Right ventricle myocardium superior (tissue), 1 donor: ENCODE results near the gene OR1A2. TPM values are rescaled to one million over a fixed set of nuclear protein-coding genes. Genes with fewer than 3 reads are reported as not detected.
"Not testable (repeated sequence)": the region's sequence is repeated elsewhere in the genome, so short reads cannot be mapped to it uniquely, and the experiment has no call there.

Experiments
- ATAC-seq: fragments of 200-7000 bp; cut with Tn5 transposase; one replicate; pipeline ENCODE4 v1.9.1; 2020; ENCODE audit warnings: mild to moderate bottlenecking; ENCODE audit not compliant: poor library complexity
- DNase-seq: peaks from one replicate; pipeline ENCODE4 v3.0.0-alpha.2; 2020
- intact Hi-C: fragments of 100-400 bp; cut with DNase I; formaldehyde crosslinking; loops from one replicate; pipeline ENCODE4 v1.11.2; 2022
- long read RNA-seq: library from polyadenylated mRNA; unstranded; transcript quantifications from one replicate; pipeline ENCODE4 v2.0.0, GENCODE V29; 2021
- total RNA-seq: library from RNA; stranded (reverse); fragmentation: NEBNext Ultra II Directional; extraction: Animal tissue kit (Norgen Biotek cat#: 25700); gene quantifications from one replicate; pipeline ENCODE4 v1.2.1, GENCODE V29; 2021
- donor health status: DM: no; HTN: yes; CAD: no; lungs with severe emphysema.

The OR1A2 gene
- total RNA-seq = not detected
- long read RNA-seq = 0 reads

- DNase-seq (no peak), ATAC-seq (no peak)
- intact Hi-C loops = no loop called here
These were observed at the start of gene OR1A2 for GRCh38 chr17:3197219-3197618. Gene OR1A2 (plus strand): TSS chr17:3197519. CDS start chr17:3197519, 0 bp downstream.

- ATAC-seq (no peak), DNase-seq (no peak)
- intact Hi-C loops = no loop called here
These were observed 40.1 kb upstream of the OR1A2 start for GRCh38 chr17:3157218-3157617.

DNA sequence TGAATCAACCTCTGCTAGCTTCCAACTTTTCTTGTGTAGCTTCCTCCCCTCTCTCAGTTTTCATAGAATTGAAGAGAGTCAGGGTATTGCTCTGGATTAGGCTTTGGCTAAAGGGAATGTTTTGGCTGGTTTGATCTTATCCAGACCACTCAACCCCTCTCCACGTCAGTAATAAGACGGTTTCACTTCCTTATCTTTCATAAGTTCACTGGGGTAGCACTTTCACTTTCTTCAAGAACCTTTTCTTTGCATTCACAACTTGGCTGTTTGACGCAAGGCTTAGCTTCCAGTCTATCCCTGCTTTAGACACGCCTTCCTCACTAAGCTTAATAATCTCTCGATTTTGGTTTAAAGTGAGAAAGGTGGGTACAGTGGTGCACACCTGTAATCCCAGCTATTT is 29.7 kb upstream of the OR1A2 start:
- no peak for DNase-seq
- no peak for ATAC-seq
- intact Hi-C loops = no loop called here

GRCh38 chr17:3189961-3190360 is 7.4 kb upstream of the OR1A2 start:
- DNase-seq = no peak
- no peak for ATAC-seq
- intact Hi-C loops = no loop called here

GRCh38 chr17:3207367-3207766 is 10.0 kb downstream of the OR1A2 start, which contains the start of gene OR1A1:
Gene OR1A1 (plus strand): TSS chr17:3207667. CDS start chr17:3215621, 7,954 bp downstream.
- no peak for ATAC-seq
- intact Hi-C loops = no loop called here
- DNase-seq = no peak

- intact Hi-C loops = no loop called here
- DNase-seq (no peak), ATAC-seq (no peak)
These were observed 11.2 kb downstream of the OR1A2 start for GRCh38 chr17:3208484-3208883.

DNA sequence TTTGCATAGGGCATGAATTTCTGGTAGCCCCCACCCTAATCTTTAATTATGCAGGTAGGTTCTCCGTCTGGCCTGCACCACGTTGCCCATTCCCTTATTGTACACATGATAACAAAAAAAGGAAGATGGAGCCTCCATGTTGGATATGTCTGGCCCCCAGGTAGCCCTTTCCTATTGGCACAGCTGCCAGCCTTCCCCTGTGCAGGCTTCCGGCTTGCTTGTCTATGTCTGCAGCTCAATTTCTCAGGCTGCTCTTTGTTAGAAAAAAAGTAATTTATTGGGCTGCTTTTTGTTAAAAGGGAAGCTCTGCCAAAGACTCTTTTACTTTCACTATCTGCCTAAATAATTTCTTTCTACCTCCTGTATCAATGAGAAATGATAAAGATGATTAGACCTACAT is 15.7 kb downstream of the OR1A2 start:
- intact Hi-C loops = no loop called here
- ATAC-seq (no peak), DNase-seq (no peak)

DNA sequence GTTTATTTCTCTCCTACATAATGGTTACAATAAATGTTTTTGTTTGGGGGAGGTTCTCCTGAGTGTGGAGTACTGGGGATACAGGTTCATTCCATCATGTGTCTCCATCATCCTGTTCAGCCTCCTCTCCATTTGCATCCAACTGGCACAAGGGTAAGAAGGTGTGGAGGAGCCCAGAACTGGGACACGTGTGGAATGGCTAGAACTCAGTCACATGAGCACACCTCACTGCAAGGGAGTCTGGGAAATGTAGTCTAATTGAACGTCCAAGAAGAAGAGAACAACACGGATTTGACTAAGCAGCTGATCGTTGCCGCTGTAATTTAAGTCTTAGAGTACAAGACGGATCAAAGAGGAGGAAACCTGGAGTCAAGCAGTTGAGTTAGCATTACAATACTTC is 16.3 kb downstream of the OR1A2 start:
- no peak for DNase-seq
- intact Hi-C loops = no loop called here
- ATAC-seq = no peak

- ATAC-seq, intact Hi-C loops, DNase-seq: not testable (repeated sequence)
These were observed 22.7 kb downstream of the OR1A2 start for GRCh38 chr17:3219978-3220377.

GRCh38 chr17:3221850-3222249 is 24.5 kb downstream of the OR1A2 start:
- no peak for DNase-seq
- intact Hi-C loops = no loop called here
- ATAC-seq = no peak

GRCh38 chr17:3222505-3222904 is 25.2 kb downstream of the OR1A2 start:
- DNase-seq (no peak), ATAC-seq (no peak)
- intact Hi-C loops = no loop called here

GRCh38 chr17:3224721-3225352 is 27.5 kb downstream of the OR1A2 start:
- intact Hi-C loops, ATAC-seq, DNase-seq: not testable (repeated sequence)

DNA sequence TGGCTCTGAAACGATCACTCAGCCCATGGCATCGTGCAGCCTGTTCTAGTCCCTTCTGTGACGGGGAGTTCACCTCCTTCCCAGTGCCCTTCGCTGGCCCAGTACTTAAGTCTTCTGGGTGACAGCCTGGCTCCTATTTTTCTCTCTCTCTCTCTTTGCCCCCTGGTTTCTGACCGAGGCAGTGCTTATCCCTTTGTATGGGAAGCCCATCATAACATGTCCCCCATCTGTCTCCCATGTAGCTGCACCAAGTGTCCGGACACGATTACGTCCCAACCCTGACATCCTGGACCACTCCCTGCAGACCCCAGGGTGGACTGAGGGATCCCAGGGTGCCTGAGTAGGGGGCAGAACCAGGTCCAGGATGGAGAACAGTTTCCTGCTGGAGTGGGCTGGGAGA is 35.0 kb downstream of the OR1A2 start:
- DNase-seq, intact Hi-C loops, ATAC-seq: not testable (repeated sequence)

GRCh38 chr17:3238685-3239084 is 41.4 kb downstream of the OR1A2 start:
- intact Hi-C loops, DNase-seq: not testable (repeated sequence)
- peak; percentile 51 for ATAC-seq

- intact Hi-C loops, ATAC-seq: not testable (repeated sequence)
These were observed 43.7 kb downstream of the OR1A2 start for GRCh38 chr17:3241044-3241443.

GRCh38 chr17:3244841-3245240 is 47.5 kb downstream of the OR1A2 start:
- ATAC-seq, intact Hi-C loops, DNase-seq: not testable (repeated sequence)

More at GRCh38 chr17:3241044-3241443, 43.7 kb downstream of the OR1A2 start:
- not testable (repeated sequence) for DNase-seq

Other genes with a start within 250 kb of the OR1A2 start
- not detected for gene OR1D5, start 133.9 kb upstream of the OR1A2 start, total RNA-seq
- not detected for gene OR1D2, start 93.1 kb upstream of the OR1A2 start, total RNA-seq
- gene OR1G1, start 70.0 kb upstream of the OR1A2 start, total RNA-seq = not detected
- gene OR1A1, start 10.1 kb downstream of the OR1A2 start, total RNA-seq = not detected
- gene OR3A1, start 100.8 kb downstream of the OR1A2 start, total RNA-seq = not detected
- gene OR3A2, start 188.8 kb downstream of the OR1A2 start, total RNA-seq = 0.11 TPM
- gene OR1E1, start 200.9 kb downstream of the OR1A2 start, total RNA-seq = not detected
- not detected for gene OR3A3, start 213.9 kb downstream of the OR1A2 start, total RNA-seq
- not detected for gene OR1E2, start 236.3 kb downstream of the OR1A2 start, total RNA-seq